HG03354 (cell line): ENCODE measurements around the gene ACOX1.

ENCODE experiments used
- ATAC-seq: cut with Tn5 transposase; IDR thresholded peaks from one replicate; pipeline ENCODE4 v1.9.1; 2021; ENCODE audit warnings: mild to moderate bottlenecking; ENCODE audit not compliant: unreplicated experiment, poor library complexity, severe bottlenecking

The ACOX1 gene

GRCh38 chr17:76009447-76009846 lies 30.5 kb upstream of the ACOX1 start:
- ATAC-seq = no peak

GRCh38 chr17:76008630-76009425 lies 29.9 kb upstream of the ACOX1 start:
- no peak for ATAC-seq

GRCh38 chr17:76008208-76008607 lies 29.2 kb upstream of the ACOX1 start:
- no peak for ATAC-seq

- no peak for ATAC-seq
Measured at GRCh38 chr17:76007850-76008165, 28.8 kb upstream of the ACOX1 start.

GRCh38 chr17:76007131-76007849 lies 28.3 kb upstream of the ACOX1 start:
- no peak for ATAC-seq

GRCh38 chr17:76005263-76006149 lies 26.5 kb upstream of the ACOX1 start:
- no peak for ATAC-seq

- ATAC-seq = no peak
Measured at GRCh38 chr17:76004750-76005262, 25.8 kb upstream of the ACOX1 start.

- no peak for ATAC-seq
Measured at GRCh38 chr17:76003915-76004314, 24.9 kb upstream of the ACOX1 start.

GRCh38 chr17:76002100-76002499 lies 23.1 kb upstream of the ACOX1 start:
- no peak for ATAC-seq

GRCh38 chr17:76000755-76001521 lies 22.0 kb upstream of the ACOX1 start, which contains the start of gene CDK3:
Gene CDK3, plus strand, starts transcription at chr17:76000855. Its CDS starts 571 bp downstream, at chr17:76001426.
- no peak for ATAC-seq

- no peak for ATAC-seq
Measured at GRCh38 chr17:76000016-76000754, 21.2 kb upstream of the ACOX1 start.

- ATAC-seq = no peak
Measured at GRCh38 chr17:75998327-75998795, 19.4 kb upstream of the ACOX1 start.

- peak; percentile 47 for ATAC-seq
Measured at GRCh38 chr17:75996665-75997590, 18.0 kb upstream of the ACOX1 start.

- no peak for ATAC-seq
Measured at GRCh38 chr17:75995385-75995925, 16.5 kb upstream of the ACOX1 start.

GRCh38 chr17:75994802-75995370 lies 15.9 kb upstream of the ACOX1 start:
- ATAC-seq = no peak

- ATAC-seq = no peak
Measured at GRCh38 chr17:75991396-75991795, 12.4 kb upstream of the ACOX1 start.

GRCh38 chr17:75987041-75987440 lies 8.1 kb upstream of the ACOX1 start:
- ATAC-seq = no peak
